ENCODE measurements around the gene SAYSD1.

Gene SAYSD1

DNA sequence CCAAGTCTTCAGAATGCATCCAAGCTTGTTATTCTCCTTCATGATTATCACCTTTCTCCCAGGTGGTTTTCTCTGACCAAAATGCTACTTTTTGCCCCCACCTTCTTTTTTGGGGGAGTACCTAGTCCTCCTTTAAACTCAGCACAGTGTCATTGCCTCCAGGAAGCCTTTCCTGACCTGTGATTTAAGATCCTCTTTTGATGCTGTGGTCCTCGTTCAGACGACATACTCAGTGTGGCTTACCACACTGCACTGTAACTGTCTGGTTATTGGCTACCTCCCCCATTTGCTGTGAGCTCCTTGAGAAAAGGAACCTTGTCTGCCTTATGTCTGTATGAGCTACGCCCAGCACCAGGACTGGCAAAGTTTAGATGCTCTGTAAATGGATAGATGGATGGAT, 14.6 kb downstream of the SAYSD1 start:
- no peaks in the 10 kb centered on the region for H3K9me3 ChIP-seq
- TF ChIP-seq, protein P1, sequence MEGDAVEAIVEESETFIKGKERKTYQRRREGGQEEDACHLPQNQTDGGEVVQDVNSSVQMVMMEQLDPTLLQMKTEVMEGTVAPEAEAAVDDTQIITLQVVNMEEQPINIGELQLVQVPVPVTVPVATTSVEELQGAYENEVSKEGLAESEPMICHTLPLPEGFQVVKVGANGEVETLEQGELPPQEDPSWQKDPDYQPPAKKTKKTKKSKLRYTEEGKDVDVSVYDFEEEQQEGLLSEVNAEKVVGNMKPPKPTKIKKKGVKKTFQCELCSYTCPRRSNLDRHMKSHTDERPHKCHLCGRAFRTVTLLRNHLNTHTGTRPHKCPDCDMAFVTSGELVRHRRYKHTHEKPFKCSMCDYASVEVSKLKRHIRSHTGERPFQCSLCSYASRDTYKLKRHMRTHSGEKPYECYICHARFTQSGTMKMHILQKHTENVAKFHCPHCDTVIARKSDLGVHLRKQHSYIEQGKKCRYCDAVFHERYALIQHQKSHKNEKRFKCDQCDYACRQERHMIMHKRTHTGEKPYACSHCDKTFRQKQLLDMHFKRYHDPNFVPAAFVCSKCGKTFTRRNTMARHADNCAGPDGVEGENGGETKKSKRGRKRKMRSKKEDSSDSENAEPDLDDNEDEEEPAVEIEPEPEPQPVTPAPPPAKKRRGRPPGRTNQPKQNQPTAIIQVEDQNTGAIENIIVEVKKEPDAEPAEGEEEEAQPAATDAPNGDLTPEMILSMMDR (IDR thresholded peaks at IDR 0.05): no peak
- peaks cover 21% of the 10 kb centered on the region for H3K36me3 ChIP-seq
- H3K4me1 ChIP-seq (ENCODE audit: control insufficient read depth in 1 of 2, insufficient read depth in 1 of 2, low read depth in 1 of 2, low read length in 1 of 2): no peaks in the 10 kb centered on the region
- H3K27me3 ChIP-seq: peaks cover 12% of the 10 kb centered on the region
- H3K4me3 ChIP-seq (ENCODE audit: low read depth in 1 of 2, low read length in 1 of 2): no peak overlapping the region
- no peak overlapping the region for H3K27ac ChIP-seq

DNA sequence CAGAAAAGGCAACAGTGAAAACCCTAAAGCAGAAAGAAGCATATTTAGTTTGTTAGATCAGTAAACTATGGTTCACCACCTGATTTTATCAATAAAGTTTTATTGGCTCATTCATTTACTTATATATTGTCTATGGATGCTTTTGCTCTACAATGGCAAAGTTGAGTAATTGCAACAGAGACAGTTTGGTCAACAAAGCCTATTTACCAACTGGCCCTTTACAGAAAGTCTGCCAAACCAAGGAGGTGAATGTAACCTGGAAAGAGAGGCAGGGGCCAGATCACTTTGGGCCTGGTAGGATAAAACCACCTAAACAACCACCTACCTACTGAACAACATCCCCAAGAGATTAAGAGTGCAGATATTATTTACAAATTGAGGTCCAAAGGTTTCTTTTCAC, 19.4 kb downstream of the SAYSD1 start:
- H3K27me3 ChIP-seq: peaks cover 46% of the 10 kb centered on the region
- H3K27ac ChIP-seq: no peak overlapping the region
- H3K9me3 ChIP-seq: no peaks in the 10 kb centered on the region
- TF ChIP-seq, protein P1 (IDR thresholded peaks at IDR 0.05): no peak
- H3K36me3 ChIP-seq: no peaks in the 10 kb centered on the region
- H3K4me1 ChIP-seq (ENCODE audit: control insufficient read depth in 1 of 2, insufficient read depth in 1 of 2, low read depth in 1 of 2, low read length in 1 of 2): no peaks in the 10 kb centered on the region
- no peak overlapping the region for H3K4me3 ChIP-seq (ENCODE audit: low read depth in 1 of 2, low read length in 1 of 2)

DNA sequence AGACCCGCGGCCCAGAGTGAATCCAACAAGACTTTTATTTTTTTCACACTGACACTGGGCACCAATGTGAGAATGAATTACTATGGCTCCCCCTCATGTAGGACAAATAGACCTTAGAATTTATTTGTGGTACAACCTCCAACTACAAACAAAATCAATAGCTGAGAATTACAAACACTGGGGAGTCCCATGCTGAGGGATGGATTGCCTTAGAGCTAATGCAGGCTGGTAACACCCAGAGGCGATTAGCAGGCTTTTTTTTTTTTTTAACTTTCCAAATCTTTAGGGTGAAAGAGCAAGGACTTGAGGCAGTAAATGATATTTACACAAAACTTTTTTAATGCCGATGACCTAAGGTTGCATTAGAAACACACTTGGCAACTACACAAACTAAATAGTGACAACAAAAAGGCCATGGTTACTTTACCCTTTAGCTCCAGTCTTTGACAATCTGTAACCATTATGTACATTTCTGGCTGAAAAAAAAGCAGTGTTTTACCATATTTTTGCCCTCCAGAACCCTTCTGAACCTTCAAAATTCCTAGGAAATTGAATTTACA, 21.8 kb downstream of the SAYSD1 start:
- Histone ChIP-seq H3K4me1 (ENCODE audit: control insufficient read depth in 1 of 2, insufficient read depth in 1 of 2, low read depth in 1 of 2, low read length in 1 of 2) (no peaks in the 10 kb centered on the region), H3K4me3 (ENCODE audit: low read depth in 1 of 2, low read length in 1 of 2) (no peak overlapping the region), H3K27ac (no peak overlapping the region), H3K27me3 (peaks cover 70% of the 10 kb centered on the region), H3K36me3 (no peaks in the 10 kb centered on the region), H3K9me3 (no peaks in the 10 kb centered on the region)
- TF ChIP-seq, protein P1 (IDR thresholded peaks at IDR 0.05): no peak

DNA sequence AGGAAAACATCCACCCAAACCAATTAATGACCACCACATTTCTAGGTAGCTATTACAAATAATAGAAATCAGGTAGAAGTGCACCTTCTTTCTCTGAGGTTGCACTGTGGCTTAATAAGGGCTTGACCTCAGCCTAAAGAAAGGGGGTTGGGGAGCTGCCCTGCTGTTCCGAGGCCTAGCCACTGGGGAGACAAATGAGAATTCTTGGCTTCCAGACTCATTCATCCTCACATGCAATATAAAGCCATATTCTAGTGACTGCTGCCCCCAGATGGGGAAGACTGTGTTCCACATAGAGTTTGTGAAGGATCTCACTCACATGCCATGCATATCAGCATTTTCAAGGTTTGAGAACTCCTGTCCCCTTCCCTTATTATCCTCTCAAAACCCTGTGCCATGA, 22.9 kb downstream of the SAYSD1 start:
- H3K4me1 ChIP-seq (ENCODE audit: control insufficient read depth in 1 of 2, insufficient read depth in 1 of 2, low read depth in 1 of 2, low read length in 1 of 2): no peaks in the 10 kb centered on the region
- H3K27ac ChIP-seq: no peak overlapping the region

DNA sequence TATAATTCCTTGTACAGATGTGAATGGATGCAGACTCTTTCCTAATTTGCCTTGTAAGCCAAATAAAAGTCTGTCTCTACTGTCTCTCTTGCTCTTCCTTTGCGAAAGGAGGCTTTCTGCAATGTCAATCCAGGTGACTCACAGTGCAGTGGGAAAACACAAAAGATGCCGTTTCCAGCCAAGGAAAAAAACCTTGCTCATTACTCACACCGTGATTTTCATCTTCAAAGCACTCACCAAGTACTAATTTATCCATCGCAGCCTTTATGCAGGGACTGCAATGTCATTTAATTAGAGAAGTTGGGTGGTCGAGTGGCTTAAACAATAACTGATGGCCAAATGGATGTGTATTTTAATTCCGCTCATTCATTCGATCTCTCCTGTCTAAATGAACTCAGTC, 23.8 kb downstream of the SAYSD1 start:
- Histone ChIP-seq H3K27me3 (peaks cover 84% of the 10 kb centered on the region), H3K4me3 (ENCODE audit: low read depth in 1 of 2, low read length in 1 of 2) (no peak overlapping the region), H3K27ac (no peak overlapping the region), H3K4me1 (ENCODE audit: control insufficient read depth in 1 of 2, insufficient read depth in 1 of 2, low read depth in 1 of 2, low read length in 1 of 2) (no peaks in the 10 kb centered on the region), H3K9me3 (no peaks in the 10 kb centered on the region), H3K36me3 (no peaks in the 10 kb centered on the region)
- TF ChIP-seq, protein P1 (IDR thresholded peaks at IDR 0.05): no peak

More for the DNA sequence above, 22.9 kb downstream of the SAYSD1 start:
- Histone ChIP-seq H3K4me3 (ENCODE audit: low read depth in 1 of 2, low read length in 1 of 2) (no peak overlapping the region), H3K9me3 (no peaks in the 10 kb centered on the region), H3K36me3 (no peaks in the 10 kb centered on the region), H3K27me3 (peaks cover 76% of the 10 kb centered on the region)
- TF ChIP-seq, protein P1 (IDR thresholded peaks at IDR 0.05): no peak

DNA sequence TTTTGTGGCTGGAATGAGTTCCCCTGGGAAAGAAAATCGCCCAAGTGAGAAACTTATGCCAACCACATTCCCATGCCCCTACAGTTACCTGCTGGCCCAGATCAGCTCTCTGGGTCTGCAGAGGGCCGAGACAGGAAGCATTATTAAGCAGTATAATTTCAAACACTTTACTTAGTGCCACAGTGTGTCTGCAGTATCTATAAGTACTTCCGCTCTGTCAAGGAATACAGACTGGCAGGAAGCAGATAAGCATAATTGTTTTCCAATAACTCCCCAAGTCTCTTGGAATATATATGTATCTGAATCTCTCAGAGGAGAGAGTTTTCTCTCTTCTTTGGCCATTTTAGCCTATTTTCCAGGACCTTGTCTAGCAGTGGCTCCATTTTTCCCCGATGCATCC, 24.9 kb downstream of the SAYSD1 start:
- H3K27me3 ChIP-seq: peaks cover 90% of the 10 kb centered on the region
- H3K4me1 ChIP-seq (ENCODE audit: control insufficient read depth in 1 of 2, insufficient read depth in 1 of 2, low read depth in 1 of 2, low read length in 1 of 2): no peaks in the 10 kb centered on the region
- no peak overlapping the region for H3K27ac ChIP-seq
- TF ChIP-seq, protein P1 (IDR thresholded peaks at IDR 0.05): no peak
- H3K36me3 ChIP-seq: no peaks in the 10 kb centered on the region
- H3K4me3 ChIP-seq (ENCODE audit: low read depth in 1 of 2, low read length in 1 of 2): no peak overlapping the region
- no peaks in the 10 kb centered on the region for H3K9me3 ChIP-seq

All from neutrophil (primary cell).